HG02870 (cell line): ENCODE data around the gene LSR.

Source experiments
- ATAC-seq: cut with Tn5 transposase; IDR thresholded peaks from one replicate; pipeline ENCODE4 v1.9.1; 2021; ENCODE audit warnings: mild to moderate bottlenecking, moderate library complexity; ENCODE audit not compliant: unreplicated experiment

LSR gene

DNA sequence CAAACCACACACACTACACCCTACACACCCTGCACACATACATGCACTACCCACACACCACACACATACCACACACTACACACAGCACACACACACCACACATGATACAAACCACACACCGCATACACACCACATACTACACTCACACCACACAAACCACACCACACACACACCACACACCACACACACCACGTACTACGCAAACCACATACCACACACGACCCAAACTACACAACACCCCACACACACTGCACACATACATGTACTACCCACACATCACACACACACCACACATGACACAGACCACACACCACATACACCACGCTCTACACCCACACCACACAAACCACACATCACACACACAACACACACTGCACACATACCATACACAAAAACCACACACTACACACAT, 49.8 kb downstream of the LSR start:
- no peak for ATAC-seq

DNA sequence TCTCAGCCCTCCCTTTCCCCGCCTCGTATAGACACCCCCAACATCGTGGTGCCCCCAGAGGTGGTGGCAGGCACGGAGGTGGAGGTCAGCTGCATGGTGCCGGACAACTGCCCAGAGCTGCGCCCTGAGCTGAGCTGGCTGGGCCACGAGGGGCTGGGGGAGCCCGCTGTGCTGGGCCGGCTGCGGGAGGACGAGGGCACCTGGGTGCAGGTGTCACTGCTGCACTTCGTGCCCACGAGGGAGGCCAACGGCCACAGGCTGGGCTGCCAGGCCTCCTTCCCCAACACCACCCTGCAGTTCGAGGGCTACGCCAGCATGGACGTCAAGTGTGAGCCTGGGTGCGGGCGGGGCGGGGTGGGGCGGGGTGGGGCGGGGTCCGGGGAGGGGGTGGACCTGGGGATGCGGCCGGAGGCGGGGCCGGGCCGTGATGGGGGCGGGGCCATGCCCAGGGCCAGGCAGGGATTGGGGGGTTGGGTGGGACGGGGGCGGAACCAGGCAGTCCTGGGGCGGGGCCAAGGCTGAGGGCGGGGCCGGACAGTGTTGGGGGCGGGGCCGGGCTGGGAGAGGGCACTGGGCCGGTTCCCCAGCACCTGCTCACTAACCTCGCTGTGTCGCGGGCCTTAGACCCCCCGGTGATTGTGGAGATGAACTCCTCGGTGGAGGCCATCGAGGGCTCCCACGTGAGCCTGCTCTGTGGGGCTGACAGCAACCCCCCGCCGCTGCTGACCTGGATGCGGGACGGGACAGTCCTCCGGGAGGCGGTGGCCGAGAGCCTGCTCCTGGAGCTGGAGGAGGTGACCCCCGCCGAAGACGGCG, 50.9 kb downstream of the LSR start:
- ATAC-seq, result no peak

DNA sequence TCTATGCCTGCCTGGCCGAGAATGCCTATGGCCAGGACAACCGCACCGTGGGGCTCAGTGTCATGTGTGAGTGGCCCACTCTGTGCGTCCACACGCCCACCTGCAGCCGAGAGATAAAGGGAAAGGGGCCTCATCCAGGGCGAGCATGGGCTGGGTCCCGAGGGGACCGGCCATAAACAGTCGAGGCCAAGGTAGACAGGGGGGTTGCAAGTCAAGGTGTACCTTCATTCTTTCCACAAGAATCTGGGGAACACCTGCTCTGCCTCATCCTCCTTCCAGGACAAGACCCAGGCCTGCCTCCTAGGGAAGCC, 51.5 kb downstream of the LSR start:
- no peak for ATAC-seq

DNA sequence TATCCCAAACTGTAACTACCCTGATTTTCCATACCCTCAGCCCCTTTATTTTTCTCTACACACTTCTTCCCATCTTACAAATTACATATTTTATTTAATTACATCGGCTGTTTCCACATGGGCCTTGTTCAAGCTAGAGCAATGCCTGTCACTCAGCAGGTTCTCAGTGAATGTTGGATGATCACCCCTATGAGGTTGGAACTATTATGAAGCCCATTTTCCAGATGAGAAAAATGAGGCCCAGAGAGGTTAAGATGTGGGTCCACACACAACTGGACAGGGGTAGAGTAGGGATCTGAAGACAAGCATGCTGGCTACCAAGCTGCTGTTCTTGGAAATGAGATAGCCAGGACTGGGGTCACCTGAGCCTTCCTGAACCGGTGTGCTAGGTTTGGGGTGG, 53.2 kb downstream of the LSR start:
- ATAC-seq, result no peak

DNA sequence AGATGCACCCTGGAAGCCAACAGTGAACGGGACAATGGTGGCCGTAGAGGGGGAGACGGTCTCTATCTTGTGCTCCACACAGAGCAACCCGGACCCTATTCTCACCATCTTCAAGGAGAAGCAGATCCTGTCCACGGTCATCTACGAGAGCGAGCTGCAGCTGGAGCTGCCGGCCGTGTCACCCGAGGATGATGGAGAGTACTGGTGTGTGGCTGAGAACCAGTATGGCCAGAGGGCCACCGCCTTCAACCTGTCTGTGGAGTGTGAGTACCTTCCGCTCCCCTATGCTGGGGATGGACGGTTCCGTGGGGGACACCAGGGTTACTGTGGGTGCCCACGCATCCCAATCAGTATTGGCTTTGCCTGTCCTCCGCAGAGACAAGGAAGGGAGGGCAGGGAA, 53.6 kb downstream of the LSR start:
- no peak for ATAC-seq

DNA sequence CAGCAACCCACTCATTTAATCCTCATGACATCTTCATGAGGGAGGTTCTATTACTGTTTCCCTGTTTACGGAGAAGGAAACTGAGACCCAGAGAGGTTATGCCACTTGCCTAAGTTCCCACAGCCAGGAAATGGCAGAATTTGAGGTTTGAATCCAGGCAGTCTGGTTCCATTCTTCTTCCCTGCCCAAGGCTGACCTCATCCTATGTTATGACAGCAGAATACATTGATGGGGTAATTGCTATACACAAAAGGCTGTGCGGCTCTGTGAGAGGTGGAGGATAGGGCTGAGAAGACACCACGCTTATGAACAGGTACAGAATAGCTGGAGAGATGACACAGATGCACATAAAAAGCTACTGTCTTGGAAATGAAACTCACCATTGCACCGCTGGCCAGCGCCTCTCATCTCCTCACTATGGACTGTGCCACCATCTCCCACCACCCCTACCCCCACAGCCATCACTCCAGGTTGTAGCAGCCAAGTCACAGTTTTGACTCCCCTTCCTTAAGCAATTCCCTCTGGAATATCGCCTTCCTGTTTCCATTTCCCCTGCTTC, 54.6 kb downstream of the LSR start:
- ATAC-seq, result no peak

DNA sequence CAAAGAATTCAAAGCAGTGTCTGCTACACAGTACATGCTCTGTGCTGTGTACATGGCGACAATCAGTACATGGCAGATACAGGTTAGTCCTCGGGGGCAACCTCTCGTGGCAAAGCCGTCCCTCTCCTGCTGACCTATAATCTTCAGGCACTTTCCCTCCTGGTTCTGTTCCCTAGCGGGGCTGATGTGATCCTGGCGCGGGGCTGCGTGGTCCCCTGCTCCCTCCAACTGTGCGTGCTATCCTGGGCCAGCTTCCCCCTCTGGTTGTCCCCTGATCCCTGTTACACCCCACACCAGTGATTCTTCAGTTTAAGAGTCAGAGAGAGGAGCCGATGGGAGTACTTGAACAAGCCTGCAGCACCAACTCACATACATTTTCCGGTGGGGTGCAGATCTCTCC, 55.2 kb downstream of the LSR start:
- ATAC-seq, result no peak

DNA sequence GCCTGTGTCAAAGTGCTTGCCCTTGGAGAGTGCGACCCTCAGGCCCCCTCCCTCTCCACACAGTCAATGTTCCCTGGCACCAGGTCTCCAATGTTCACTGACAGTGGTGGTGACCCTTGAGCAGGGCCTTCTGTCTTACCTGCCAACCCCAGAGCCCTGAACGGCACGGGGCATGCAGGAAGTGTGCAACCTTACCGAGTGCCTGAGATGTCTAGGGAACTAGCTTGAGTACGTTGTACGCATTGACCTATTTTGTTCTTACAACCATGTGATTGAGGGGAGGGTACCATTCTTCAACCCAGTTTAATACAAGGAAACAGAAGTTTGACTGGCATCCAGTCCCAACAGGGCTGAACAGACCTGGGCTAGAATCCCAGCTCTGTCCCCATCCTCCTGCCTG, 56.4 kb downstream of the LSR start:
- no peak for ATAC-seq

DNA sequence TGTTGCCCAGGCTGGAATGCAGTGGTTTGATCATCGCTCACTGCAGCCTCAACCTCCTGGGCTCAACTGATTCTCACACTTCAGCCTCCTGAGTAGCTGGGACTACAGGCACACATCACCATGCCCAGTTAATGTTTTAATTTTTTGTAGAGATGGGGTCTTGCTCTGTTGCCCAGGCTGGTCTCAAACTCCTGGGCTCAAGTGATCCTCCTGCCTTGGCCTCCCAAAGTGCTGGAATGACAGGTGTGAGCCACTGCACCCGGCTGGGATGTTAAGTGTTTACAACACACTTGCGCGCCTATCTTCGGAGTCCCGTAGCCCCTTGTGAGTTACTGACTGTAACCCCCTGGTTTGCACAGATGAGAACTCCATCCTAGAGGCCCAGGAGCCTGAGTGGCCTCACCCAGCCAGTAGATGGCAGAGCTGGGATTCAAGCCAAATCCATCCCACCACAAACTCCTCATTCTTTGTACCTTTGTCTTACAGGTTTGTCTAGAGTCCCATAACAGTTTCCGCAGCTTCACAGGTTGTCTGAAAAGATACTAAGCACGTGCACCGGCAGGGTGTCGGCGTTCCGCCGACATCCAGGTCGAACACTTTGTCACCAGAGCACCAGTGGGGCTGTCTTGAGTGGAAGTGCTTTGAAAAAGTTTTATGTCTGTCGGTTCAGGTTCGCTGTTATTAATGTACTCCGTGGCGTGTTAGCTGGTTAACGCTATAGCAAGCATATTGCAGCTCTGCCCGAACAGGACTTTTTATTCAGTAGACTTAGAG, 57.9 kb downstream of the LSR start:
- ATAC-seq, result no peak

DNA sequence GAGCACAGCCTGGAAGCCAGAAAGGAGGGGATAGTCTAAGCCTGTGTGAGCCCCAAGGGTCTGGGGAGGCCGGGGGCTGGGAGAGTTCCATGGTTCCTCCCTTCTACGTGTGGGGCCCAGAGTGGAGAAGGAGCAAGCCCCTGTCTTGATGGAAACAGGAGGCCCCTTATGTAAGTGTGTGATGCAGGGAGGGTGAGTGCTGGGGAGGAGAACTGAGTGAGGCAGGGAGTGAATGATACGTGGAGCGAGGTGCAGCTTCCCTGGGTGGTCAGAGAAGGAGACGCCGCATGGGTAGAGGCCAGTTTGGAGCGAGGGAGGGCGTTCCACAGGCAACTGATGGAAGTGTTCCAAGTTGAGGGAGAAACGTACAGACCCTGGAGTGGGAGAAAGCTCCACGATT, 59.1 kb downstream of the LSR start:
- no peak for ATAC-seq

DNA sequence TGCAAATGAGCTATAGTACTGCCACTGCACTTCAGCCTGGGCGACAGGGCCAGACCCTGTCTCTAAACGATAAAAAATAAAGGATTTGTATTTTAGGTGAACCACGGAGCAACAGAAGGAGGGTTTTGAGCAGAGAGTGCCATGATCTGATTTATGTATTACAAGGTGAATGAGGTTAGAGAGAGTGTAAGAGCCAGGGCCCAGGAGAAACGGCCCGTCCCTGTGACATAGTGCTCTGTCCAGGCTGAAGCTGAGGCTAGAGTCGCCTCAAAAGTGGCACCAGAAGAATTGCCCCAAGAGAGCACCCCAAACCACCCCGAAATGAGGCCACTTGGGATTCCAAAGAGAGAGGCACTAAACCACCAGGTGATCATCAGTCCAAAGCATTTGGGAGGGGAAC, 60.1 kb downstream of the LSR start:
- no peak for ATAC-seq

DNA sequence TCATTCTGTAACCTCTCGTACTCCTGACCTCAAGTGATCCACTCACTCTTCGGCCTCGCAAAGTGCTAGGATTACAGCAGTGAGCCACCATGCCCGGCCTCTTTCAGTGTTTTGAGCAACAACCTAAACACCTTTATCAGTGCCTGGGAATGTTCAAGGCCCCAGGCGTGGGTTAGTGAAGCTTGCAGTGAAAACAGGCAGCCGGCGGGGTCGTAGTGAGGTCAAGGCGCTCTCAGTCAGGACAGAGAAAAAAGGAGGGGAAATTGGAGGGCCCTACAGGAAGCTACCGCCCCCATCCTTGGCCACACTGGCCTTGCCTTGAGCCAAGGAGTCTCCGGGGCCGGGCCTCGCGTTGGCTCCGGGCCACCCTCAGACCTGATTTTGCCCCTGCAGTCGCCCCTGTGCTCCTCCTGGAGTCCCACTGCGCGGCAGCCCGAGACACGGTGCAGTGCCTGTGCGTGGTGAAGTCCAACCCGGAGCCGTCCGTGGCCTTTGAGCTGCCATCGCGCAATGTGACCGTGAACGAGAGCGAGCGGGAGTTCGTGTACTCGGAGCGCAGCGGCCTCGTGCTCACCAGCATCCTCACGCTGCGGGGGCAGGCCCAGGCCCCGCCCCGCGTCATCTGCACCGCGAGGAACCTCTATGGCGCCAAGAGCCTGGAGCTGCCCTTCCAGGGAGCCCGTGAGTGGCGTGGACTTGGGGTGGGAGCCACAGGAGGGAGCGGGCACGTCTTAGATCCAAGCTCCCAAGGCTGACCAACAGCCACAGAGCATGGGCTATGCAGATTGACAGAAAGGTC, 60.9 kb downstream of the LSR start:
- no peak for ATAC-seq

DNA sequence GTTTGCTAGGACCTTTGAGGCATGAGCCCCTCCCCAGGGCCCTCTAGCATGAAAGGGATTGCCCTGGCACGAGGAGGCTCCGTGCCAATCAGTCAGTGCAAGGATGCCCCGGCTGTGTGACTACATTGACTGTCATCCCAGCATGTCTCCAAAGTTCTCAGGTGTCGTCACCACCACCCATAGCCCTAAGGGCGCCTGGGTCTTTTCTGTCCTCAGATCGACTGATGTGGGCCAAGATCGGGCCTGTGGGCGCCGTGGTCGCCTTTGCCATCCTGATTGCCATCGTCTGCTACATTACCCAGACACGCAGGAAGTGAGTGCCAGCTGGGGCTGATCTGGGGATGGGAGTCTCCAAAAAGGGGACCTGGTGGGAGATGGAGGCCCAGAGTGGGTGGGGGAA, 61.5 kb downstream of the LSR start:
- ATAC-seq, result no peak

DNA sequence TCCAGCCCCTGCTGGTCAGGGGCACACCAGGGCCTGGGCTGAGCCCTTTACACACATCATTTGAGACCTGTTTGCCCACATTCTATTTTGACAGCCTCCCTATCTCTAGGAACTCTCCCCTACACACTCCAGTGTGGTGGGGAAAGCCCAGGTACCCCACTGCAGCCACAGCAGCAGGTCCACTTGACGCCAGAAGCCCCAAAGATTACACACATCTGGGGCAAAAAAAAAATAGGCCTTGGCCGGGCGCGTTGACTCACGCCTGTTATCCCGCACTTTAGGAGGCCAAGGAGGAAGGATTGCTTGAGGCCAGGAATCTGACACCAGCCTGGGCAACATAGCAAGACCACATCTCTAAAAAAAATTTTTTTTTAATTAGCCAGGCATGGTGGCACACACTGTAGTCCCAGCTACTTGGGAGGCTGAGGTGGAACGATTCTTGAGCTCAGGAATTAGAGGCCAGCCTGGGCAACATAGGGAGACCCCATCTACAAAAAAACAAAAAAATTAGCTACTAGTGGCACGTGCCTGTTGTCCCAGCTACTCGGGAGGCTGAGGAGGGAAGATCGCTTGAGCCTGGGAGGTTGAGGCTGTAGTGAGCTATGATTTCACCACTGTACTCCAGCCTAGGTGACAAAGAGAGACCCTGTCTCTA, 62.1 kb downstream of the LSR start:
- ATAC-seq, result no peak

DNA sequence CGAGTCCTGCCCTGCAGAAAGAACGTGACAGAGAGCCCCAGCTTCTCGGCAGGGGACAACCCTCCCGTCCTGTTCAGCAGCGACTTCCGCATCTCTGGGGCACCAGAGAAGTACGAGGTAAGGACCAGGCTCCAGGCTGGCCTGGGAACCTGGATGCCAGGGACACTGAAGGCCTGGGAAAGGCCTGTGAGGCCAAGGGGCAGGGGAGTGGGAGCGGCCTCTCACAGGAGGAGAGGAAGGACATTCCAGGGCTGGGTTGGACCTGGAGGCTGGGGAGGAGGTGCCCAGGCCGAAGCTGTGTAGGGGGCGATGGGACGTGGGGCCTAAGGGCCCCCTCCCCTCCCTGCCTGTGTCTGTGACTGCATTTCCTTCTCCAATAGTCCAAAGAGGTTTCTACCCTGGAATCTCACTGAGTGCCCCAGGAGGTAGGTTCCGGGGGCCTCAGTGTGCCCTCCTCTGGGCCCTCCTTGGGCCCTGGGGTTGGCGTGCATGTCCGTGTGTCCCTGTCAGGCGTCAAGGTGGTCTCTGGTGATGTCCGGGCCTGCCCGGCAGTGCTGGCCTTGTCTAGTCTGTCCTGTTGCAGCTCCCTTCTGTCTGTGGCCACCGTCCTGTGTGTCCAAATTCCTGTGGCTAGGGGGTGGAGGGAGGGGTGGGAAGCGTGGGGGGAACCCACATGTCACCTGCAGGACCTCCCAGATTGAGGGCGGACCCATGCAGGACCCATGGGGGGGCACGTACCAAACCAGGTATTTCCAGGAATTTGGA, 63.3 kb downstream of the LSR start:
- ATAC-seq, result no peak

DNA sequence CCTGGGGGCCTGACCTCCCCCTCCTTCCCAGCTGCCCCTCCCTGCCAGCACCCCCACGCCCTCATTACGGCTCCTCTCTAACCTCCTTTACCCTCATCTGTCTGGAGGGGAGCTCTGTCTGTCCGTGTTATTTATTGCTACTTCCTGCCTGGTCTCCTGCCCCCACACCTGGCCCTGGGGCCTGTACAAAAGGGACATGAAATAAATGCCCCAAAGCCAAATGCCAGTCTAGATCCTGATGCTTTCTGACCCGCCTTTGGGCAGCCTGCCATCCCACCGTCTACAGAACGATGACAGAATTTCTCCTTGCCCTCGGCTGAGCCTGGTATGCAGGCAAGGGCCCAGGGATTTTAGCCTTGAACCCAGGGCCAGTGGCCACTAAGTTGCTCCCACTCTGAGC, 64.8 kb downstream of the LSR start:
- ATAC-seq, result no peak

DNA sequence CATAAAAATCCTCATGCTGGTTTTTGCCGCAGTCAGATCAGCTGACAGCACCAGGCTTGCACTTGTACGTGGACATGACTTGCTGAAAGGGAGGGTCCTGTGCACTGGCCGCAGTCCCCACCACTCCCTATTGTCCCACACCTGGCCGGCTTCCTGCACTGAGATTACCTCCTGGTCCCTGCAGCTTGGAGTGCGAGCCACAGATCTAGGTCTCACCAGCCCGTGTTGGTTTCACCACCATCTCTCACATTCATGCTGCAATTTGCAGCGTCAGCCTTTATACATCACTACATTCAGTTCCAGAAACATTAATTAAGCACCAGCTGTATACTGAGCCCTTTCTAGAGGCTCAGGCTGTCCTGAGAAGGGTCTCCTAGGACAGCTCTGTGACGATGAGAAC, 65.2 kb downstream of the LSR start:
- no peak for ATAC-seq

DNA sequence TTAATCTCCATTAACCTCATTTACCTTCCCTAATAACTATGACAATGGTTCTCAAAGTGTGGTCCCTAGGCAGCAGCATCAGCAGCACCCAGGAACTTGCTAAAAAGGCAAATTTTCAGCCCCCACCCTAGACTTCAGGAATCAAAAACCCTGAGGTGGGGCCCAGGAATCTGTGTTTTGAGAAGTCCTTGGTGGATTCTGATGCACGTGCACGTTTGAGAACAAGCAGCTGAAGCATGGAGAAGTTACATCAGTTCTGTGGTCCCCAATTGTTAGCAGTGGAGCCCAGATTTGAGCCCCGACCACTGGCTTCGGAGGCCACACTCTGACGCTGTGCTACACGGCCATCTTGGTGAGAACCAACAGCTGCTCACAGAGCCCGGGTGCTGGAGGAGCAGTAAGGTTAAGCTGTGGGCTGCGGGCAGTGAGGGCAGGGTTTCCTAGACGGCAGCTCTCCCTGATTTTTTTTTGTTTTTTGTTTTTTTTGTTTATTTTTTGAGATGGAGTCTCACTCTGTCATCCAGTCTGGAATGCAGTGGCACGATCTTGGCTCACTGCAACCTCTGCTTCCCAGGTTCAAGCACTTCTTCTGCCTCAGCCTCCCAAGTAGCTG, 66.2 kb downstream of the LSR start:
- ATAC-seq, result no peak

DNA sequence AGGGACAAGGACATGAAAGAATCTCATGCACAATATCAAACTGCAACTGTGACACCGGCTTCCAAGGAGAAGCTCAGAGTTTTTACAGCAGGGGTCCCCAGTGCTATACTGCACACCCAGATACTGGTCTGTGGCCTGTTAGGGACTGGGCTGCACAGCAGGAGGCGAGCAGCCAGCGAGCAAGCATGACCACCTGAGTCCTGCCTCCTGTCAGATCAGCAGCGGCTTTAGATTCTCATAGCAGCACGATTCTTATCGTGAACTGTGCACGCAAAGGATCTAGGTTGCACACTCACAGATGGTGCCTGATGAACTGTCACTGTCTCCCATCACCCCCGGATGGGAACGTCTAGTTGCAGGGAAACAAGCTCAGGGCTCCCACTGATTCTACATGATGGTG, 67.1 kb downstream of the LSR start:
- no peak for ATAC-seq

DNA sequence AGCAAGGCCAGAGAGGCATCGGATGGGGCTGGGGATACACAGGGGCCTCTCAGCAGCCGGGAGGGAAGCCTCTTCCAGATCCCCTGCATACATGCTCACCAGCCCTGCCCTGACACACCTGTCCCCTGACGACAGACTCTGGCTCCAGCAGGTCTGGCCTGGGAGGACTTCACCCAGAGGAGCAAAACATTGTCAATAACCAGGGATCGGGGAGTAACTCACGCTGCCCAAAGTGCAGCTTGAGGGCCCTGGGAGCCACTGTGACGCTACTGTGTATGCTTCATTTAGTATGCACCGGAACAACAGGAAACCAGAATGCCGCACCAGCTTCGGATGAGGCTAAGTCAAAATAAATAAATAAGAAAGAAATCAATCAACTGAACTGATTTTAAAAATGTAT, 67.8 kb downstream of the LSR start:
- no peak for ATAC-seq
